Prostate gland (tissue), 2 donors: ENCODE measurements around the gene IGHMBP2.

Experiments used
- CTCF ChIP-seq, 4 experiments: fragments of 200-600 bp in 2 of 4; fragments of 450-650 bp in 2 of 4; sonication (generic) in 2 of 4; IDR thresholded peaks; 1 replicate in 3 of 4; 2 replicates in 1 of 4; pipeline ENCODE4 v1.5.1; 2016 to 2019; ENCODE audit warnings: antibody characterized with exemption in 4 of 4, mild to moderate bottlenecking in 2 of 4, moderate library complexity in 2 of 4
- POLR2A ChIP-seq: fragments of 450-650 bp; IDR thresholded peaks from one replicate; pipeline ENCODE4 v1.6.1; 2016; ENCODE audit warnings: antibody characterized with exemption, mild to moderate bottlenecking

DNA sequence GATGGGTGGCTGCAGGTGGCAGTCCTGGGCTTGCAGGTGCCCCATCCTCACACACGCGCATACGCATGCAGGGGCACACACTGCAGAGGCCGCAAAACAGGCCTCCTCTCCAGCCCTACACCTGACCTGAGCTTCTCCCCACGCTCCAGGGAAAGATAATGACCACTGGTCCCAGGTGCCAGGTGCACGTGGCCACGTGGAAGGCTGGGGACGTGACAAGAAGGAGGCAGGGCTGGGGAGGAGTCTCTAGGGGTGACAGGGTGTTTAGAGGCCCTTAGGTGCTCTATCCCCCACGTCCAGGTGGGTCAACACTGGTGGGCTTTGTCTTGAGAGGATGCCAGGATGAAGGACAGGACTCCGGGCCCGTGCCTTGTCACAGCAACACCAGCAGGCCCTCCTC, 38.5 kb upstream of the IGHMBP2 start:
- TF ChIP-seq POLR2A: no peak
- TF ChIP-seq CTCF (IDR thresholded peaks at IDR 0.05): no peak
